Fibroblast of skin of scalp (primary cell): ENCODE measurements around the gene GRM1. TPM values are rescaled to one million over a fixed set of nuclear protein-coding genes. Genes with fewer than 3 reads are reported as not detected.

Experiments used
- DNase-seq: peaks from one replicate; pipeline ENCODE4 v3.0.0-alpha.2; 2013
- polyA plus RNA-seq, 2 experiments: library from polyadenylated mRNA; unstranded; fragments of 120-200 nt; gene quantifications; one replicate each; pipeline ENCODE4 v1.2.1, GENCODE V29; 2013; ENCODE audit not compliant: insufficient read length in 2 of 2

The GRM1 gene
- 0.02 TPM for polyA plus RNA-seq (2013, experiment 1 of 2; ENCODE audit: insufficient read length)
- polyA plus RNA-seq (2013, experiment 2 of 2; ENCODE audit: insufficient read length) = 0.06 TPM

DNA sequence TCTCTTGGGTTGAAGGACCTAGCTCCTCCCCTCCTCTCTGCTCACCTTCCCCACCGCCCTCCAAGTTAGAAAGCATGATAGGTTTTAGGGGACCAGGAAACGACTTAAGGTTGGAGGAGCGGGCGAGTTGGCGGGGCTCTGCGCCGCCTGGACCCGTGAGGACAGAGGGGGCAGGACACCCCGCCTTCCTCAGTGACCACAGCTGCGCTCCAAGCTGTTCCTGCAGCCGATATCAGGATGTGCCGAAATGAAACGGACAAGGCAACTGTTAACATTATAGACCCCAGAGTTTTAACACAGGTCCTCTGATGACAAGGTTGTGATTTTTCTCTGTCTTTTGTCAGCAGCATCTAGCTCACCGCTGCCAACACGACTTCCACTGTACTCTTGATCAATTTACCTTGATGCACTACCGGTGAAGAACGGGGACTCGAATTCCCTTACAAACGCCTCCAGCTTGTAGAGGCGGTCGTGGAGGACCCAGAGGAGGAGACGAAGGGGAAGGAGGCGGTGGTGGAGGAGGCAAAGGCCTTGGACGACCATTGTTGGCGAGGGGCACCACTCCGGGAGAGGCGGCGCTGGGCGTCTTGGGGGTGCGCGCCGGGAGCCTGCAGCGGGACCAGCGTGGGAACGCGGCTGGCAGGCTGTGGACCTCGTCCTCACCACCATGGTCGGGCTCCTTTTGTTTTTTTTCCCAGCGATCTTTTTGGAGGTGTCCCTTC lies at the start of gene GRM1:
GRM1 (plus strand) TSS at position 212 of the 722 bp plus-strand sequence; CDS start at position 668, 456 bp downstream.
- no peak for DNase-seq

DNA sequence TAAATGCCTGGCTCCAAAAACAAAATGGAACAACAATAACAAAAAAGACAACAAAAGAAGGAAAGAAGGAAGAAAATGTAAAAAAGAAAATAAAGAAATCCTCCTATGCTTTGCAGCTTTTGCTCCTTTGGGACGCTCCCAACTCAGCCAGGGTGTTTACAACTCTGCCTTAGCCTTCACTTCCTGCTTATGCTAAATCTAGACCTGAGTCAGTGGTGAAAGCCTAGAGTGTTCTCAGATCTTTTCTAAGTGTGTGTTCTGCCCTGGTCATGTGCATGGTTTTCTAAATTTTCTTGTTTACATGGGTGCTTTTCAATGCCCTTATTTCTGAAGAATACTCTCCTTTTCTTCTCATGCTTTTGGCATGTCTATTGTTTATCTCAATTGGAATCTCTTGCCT lies 19.5 kb upstream of the GRM1 start:
- no peak for DNase-seq

DNA sequence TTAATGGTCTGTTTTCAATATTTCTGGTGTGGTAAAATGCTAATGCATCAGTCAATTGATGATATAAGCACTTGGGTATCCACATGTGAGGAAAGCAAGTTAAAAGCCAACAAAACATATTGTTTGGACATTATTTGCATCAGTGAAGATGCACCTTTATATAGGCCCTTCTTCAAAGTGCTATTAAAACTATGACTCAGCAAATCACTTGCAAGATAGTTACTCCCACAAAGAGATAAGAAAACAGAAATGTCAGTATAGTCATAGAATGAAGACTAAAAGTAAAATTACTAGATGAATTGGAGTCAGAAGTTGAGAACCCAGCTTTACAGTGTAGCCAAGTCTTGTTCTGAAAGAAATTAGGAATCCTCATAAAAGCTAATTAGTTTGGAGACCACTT lies 14.6 kb upstream of the GRM1 start:
- no peak for DNase-seq

DNA sequence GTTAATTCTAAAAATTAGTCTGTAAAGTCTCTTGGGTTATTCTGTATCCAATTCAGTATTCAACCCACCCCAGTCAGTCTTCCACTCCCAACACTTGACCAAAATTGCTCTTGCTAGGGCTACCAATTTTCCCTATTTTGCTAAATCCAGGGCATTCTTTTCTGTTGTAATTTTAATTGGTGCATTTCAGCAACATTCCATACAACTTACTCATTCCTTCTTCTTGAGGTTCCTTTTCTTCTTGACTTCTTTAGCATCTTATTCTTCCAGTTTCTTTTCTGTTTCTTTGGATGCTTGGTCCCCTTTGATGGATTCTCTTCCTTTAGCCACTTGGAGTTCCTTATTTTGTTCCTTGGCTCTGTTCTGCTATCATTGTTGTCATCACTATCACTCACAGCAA lies 11.2 kb upstream of the GRM1 start:
- no peak for DNase-seq

DNA sequence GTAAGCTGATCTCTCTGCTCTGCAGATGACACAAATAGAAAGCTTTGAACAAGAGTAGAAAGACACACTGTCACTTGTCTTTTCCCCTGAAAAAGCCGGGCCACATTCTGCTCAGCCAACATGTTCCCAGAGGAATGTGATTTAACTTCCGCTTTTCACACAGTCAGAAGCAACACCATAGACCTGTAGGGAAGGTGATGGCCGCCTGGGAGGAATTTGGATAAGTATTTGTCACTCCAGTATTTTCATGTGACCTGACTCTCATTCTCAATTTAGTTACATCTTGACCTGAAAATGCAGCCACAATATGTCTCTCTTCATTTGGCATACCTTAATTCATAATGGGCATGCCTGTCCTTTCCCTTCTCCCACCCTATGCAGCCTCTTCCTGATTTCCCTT lies 2.0 kb upstream of the GRM1 start:
- no peak for DNase-seq

DNA sequence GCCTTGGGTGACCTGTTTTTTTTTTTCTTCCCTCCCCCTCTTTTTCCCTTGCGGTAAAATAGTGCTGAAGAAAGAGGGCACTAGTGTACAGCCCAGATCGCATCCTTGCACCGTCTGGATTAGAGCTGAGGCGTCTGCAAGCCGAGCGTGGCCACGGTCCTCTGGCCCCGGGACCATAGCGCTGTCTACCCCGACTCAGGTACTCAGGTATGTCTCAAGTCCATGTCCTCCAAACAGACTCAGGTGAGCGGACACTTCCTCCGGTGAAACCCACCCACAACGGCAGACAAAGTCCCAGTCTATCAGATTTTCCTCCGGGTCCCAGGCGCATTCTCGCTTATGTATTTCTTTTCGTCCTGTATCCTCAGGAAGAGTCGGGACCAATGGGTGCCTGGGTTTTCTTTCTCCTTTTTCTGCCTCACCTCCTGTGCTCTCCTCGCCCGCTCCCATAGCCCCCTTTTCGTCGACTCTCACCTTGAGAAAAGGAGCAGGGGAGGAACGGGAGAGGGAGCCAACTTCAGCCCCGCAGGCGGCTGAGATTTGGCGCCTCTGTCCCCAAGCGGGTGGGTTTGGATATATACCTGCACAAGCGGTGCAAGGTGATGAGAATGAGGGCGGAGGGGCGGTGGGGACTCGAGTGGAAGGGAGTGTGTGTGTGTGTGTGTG lies 1.1 kb upstream of the GRM1 start:
- DNase-seq = no peak

DNA sequence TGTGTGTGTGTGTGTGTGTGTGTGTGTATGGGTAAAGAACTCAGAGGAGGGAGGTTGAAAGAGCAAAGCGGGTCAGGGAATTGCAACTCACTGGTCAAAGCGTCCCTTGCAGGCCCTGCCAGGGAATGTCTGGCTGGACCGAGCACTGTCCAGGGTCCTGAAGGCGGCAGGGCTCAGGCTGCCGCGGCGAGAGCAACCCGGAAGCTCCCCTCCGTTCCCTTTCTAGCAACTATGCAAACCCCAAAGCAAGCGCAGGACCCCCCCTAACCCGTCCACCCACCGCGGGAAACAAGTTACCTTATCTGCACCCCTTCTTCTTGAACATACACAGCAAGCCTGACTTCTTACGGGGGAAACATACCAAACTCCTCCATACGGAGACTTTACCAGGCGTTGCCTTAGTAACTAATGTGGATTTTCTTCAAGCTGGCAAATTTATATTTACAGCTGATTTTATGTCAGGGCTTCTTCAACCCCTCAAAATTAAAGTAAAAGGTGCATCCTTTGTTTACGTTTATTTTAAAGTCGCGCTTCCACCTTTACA lies 538 bp upstream of the GRM1 start:
- peak; percentile 57 for DNase-seq

DNA sequence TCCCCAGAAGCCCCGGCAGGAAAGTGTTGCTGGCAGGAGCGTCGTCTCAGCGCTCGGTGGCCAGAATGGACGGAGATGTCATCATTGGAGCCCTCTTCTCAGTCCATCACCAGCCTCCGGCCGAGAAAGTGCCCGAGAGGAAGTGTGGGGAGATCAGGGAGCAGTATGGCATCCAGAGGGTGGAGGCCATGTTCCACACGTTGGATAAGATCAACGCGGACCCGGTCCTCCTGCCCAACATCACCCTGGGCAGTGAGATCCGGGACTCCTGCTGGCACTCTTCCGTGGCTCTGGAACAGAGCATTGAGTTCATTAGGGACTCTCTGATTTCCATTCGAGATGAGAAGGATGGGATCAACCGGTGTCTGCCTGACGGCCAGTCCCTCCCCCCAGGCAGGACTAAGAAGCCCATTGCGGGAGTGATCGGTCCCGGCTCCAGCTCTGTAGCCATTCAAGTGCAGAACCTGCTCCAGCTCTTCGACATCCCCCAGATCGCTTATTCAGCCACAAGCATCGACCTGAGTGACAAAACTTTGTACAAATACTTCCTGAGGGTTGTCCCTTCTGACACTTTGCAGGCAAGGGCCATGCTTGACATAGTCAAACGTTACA lies 817 bp downstream of the GRM1 start:
- no peak for DNase-seq

DNA sequence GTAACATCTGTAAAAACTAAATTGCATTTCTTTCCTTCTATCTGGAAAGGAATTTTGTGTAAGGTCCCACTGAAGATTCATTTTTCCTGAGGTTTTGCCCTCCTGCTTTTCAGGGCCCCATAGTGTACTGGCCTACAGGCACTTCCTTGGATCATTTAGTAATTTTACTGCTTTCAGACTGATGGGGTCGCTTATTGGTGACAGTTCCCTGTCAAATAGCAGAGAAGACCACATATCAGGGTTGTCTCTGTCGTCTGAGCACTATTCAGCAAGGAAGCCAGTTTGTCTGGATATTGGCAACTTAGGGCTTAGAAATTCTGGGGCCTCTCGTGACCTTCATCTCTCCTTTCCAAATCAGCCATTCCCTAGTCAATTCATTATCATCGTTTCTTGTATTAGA lies 3.5 kb downstream of the GRM1 start:
- no peak for DNase-seq

DNA sequence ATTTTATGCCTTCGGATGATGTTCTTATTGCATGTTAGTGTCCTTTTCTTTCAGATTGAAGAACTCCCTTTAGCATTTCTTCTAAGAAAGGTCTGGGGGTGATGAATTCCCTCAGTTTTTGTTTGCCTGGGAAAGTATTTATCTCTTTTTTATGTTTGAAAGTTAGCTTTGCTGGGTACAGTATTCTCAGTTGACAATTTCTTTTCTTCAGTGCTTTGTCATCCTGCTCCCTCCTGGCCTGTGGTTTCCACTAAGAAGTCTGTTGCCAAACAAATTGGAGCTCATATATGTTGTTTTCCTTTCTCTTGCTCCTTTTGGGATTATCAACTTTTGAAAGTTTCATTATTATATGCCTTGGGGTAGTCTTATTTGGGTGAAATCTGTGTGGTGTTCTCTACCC lies 11.5 kb downstream of the GRM1 start:
- no peak for DNase-seq

DNA sequence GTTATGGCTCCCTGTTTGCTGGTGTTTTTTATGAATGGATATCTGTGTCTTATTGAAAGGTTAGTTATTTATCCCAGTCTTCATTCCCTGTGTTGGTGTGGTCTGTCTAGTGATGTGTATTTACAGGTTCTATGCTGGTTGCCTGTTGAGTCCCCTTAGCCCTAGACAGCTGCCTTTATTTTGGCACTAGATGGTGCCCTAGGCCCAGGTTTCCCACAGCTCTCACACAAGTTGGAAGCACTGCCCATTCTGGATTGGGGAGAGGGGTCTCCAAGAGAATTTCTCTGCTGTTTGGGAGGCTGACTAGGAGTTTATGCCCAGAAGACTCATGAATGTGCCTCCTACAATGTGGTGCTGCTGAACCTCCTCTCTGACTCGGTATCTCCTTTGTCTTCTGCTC lies 12.4 kb downstream of the GRM1 start:
- DNase-seq = peak; percentile 13

DNA sequence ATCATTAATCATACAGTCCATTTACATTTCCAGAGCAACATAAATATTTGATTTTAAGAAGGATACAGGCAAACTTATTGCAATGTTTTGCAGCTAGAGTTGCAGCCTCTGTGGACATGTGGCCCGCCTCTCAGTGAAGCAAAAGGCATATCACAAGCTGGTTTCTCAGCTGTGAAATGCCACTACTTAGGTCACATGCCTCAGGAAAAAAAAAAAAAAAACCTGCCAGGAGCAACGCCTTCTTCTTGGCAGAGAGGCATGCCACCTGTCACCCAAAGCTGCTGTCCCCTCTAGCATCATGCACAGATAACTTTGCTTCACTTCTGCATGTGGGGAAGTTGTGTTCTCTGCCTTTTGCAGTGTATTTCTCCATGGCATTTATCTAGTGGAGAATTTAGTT lies 18.5 kb downstream of the GRM1 start:
- DNase-seq = no peak

DNA sequence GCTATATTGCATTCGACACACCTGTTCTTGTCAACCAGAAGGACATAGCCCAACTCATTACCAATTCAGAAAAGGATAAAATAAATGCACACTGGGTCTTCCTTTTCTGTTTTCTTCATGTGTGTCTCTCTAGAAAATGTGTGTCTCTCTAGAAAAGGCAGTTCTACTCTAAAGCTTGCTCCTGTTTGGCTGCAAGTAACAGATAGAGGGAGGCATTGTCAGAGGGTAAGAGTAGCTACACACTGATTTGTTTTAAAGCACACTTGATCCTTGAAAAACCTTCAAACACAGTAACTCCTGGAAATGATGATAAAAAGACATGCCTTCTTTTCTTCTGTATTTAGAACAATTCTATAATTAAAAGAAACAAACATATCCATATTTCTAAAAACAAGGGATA lies 21.3 kb downstream of the GRM1 start:
- no peak for DNase-seq

DNA sequence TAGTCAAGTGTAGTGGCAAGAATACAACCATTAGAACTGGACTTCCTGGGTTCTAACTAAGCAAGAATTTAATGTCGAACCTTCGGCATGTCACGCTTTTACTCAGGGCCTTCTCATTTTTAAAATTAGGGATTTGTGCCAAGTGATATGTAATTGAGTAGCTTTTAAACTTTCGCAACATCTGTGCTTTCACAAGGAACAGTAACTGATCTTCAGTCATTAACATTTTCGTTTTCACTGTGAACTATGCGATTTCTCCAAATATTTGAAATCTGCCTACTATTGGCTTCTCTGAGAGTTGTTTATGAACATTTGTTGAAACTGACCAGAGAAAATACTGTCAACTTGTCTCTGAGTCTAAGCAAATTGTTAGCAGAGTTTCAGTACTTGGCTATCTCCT lies 27.6 kb downstream of the GRM1 start:
- DNase-seq = no peak

DNA sequence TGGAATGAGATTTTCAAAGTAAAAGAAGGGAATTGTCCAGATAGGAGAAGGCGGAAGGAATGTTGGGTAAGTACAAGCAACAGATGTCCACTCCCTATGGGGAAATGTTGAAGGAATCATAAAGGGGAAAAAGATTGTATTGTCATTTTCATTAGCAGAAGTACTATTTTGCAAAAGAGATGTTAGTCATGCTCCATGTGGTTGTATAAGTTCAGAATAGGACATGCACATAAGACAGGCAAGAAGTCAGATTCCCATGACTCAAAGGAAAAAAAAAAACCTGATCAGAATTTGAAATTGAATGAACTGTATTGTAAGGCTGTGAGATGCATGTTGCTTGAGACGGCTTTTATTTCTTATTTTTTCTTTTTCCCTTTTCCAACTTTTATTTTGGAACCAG lies 36.8 kb downstream of the GRM1 start:
- no peak for DNase-seq

DNA sequence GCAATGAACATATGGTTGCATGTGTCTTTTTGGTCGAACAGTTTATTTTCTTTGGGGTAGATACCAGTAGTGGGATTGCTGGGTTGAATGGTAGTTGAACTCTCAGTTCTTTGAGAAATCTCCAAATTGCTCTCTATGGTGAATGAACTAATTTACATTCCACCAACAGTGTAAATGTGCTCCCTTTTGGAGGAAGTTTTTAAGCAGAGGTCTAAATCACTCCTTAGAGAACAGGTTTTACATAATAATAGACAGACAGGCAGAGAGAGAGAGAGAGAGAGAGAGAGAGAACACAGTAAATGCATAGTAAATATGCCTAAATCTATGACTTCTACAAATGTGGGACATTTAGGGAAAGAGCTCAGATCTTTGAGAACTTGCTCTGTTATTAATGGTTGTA lies 37.6 kb downstream of the GRM1 start:
- no peak for DNase-seq

DNA sequence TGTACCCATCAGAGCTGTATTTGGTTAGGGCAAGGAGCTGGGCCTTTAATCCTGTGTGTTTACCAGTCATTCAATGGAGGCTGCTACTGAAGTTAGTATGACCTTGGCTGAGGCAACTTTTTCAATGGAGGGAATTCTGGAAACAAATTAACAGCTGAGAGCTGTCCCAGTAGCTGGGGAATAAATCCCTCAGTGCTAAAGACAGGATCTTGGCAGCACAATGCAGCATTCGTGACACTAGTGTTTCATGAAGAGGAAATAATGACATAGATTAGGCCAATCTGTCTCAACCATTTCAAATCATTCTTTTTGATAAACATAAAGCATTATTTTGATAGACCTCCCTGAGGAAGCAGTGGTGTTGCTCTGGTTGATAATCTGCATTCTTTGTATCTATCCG lies 42.9 kb downstream of the GRM1 start:
- DNase-seq = no peak

DNA sequence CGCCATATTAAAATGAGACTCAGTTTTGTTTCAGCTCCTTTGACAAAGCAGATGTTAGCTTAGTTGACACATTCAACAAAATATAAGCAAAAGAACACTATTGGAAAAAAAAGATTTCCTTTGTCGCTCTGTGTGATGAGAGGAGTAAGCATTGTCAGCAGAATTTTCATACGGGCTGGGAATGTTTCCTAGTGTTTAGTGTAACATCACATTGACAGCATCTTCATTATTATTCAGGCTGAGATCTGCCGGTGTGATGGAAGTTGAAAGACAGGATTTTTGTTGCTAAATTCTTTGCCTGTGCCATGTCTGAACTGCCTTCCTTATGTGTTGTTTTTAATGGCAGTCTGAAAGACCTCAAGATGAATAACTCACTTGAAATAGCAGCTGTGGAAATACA lies 49.1 kb downstream of the GRM1 start:
- DNase-seq = no peak

DNA sequence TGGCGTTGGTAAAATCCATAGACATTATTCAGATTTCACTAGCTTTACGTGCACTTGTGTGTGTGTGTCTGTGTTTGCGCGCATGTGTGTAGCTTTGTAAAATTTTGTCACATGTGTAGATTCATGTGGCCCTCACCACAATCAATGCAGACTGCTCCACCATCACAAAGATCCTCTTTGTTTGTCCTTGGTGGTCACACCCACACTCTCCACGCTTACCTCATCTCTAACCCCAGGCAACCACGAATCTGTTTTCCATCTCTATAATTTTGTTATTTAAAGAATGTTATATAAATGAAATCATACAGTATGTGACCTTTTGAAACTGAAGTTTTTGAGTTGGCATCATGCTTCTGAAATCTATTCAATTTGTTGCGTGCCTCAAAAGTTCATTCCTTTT lies 58.5 kb downstream of the GRM1 start:
- DNase-seq = no peak

DNA sequence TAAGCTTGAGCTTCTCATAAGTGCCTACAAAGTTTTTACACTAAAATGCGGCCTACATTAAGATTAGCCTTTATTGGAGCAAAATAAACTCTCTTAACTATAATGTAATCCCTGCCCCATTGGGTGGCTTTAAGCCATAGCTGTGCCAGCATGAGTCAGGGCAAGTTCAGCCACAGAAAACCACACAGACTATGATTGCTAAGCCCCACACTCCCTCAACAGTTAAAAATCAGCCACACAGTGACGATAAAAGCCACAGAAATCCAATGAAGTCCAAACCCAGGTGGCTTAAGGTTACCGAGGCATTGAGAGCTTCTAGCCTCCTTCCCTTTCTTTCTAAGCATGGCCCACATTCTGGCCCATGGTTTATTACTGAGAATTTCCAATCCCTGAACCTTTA lies 61.6 kb downstream of the GRM1 start:
- DNase-seq = peak; percentile 3

DNA sequence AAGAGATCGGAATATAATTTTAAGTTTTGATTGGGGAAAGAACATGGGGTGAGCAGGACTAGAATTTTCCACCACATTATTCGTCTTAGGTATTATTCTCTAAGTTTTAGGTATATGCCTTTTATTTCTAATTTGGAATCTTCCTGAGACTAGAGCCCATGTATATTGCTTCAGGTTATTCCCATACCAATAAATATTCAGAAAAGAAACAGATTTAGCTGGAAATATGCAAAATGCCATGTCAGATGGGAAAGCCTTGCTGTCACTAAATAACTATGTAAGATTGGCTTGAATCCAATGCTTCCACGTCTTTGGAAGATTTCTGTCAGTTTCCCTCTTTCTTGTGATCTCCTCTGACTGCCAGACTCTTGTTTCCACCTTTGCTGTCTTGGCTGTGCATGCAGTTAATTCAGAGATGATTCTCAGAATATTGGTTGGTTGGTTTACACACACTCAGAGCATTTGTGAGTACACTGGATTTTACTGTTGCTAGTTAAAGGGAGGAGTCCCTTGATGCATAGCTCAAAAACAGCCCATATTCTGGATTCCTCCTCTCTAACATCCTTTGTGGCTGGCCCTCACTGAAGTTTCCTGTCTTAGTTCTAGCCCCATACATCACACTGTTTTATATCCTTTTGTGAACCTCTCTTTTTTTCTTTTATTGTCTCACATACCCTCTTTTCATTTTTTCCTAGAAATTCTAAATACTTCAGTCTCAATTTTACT lies 64.3 kb downstream of the GRM1 start:
- no peak for DNase-seq

DNA sequence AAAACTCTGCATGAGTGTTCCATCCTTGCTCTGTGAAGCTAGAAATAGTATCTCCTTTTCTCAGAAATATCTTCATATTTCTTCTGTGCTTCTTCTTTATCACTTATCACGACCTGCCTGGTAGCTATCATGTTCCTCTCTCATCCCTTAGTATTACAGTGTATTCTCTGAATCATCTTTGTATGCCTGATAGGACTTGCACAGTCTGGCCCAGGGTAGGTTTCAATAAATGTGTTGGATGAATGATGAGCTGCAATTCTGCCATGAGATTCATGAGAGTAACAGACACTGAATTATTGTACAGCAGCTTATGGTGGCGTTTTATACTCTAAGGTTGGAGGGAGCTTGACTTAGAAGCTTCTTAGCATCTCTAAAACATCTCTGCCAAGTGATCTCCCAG lies 66.6 kb downstream of the GRM1 start:
- no peak for DNase-seq

DNA sequence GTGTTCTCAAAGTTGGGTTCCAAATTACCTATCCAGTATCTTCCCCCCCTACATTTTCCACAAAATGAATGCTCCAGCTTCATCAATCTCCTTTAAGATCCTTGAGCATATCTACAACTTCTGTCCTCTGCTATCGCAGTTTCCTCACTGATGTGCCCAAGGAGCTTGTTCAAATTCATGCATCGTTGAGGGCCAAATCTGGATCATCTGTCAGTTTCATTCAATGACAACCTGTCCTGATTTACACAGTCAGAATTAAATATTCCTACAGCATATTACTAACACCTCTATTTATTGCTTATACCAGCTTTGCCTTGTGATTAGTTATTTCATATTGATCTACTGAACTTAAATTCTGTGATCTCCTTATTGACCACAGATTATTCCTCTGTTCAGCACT lies 68.7 kb downstream of the GRM1 start:
- DNase-seq = no peak
